RWPE2 (cell line): ENCODE measurements around the gene TMEM47.

Experiments used
- ATAC-seq: fragments of 200-7000 bp; cut with Tn5 transposase; 3 replicates; pipeline ENCODE4 v1.9.1; 2021; ENCODE audit warnings: low read depth
- DNase-seq: peaks from one replicate; pipeline ENCODE4 v3.0.0-alpha.2; 2020; ENCODE audit warnings: low spot score
- H3K27ac ChIP-seq: fragments of 450-650 bp; 2 replicates; pipeline ENCODE4 v1.5.1; 2017; ENCODE audit warnings: mild to moderate bottlenecking; ENCODE audit not compliant: poor library complexity, severe bottlenecking
- H3K27me3 ChIP-seq: fragments of 250-450 bp; sonication (Bioruptor Pico); 2 replicates; pipeline ENCODE4 v1.5.1; 2021; ENCODE audit warnings: mild to moderate bottlenecking, moderate library complexity; ENCODE audit not compliant: insufficient read depth, poor library complexity, severe bottlenecking
- H3K36me3 ChIP-seq: fragments of 250-450 bp; sonication (Bioruptor Pico); 2 replicates; pipeline ENCODE4 v1.5.1; 2020; ENCODE audit warnings: low read depth, mild to moderate bottlenecking, moderate library complexity
- H3K4me1 ChIP-seq: fragments of 250-450 bp; sonication (Bioruptor Pico); 2 replicates; pipeline ENCODE4 v1.5.1; 2021; ENCODE audit warnings: mild to moderate bottlenecking, moderate library complexity; ENCODE audit not compliant: insufficient read depth, poor library complexity, severe bottlenecking
- H3K4me3 ChIP-seq: fragments of 250-450 bp; sonication (Bioruptor Pico); 2 replicates; pipeline ENCODE4 v1.5.1; 2021; ENCODE audit warnings: mild to moderate bottlenecking, moderate library complexity; ENCODE audit not compliant: severe bottlenecking
- H3K9me3 ChIP-seq: fragments of 250-450 bp; sonication (Bioruptor Pico); 2 replicates; pipeline ENCODE4 v1.5.1; 2021; ENCODE audit warnings: mild to moderate bottlenecking, moderate library complexity; ENCODE audit not compliant: severe bottlenecking
- TF ChIP-seq, protein P1 (sequence below): fragments of 450-650 bp; IDR thresholded peaks from one replicate; pipeline ENCODE4 v1.5.1; 2017; ENCODE audit warnings: mild to moderate bottlenecking, moderate library complexity; ENCODE audit not compliant: poor library complexity, severe bottlenecking

TMEM47 gene

DNA sequence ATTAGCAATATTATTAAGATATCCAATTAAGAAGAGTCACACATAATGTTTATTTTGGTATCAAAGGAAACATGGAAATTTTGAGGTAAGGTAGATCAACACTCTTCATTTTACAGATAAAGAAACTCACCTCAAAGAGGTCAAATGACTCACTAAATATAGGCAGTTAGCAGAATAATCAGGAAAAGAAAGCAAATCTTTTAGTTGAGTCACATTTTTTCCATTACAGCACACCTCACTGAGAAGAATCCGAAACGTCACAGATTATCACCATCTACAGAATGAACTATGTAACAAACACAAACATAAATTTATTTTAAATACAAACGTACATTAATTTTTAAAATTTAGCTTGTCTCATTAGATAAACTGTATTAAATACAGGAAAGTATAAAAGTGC, 70.1 kb downstream of the TMEM47 start:
- Histone ChIP-seq H3K4me1 (no peaks in the 10 kb centered on the region), H3K27me3 (no peaks in the 10 kb centered on the region), H3K36me3 (no peaks in the 10 kb centered on the region), H3K27ac (no peak overlapping the region), H3K4me3 (no peak overlapping the region), H3K9me3 (no peaks in the 10 kb centered on the region)
- ATAC-seq (no peak), DNase-seq (no peak)
- TF ChIP-seq, protein P1, sequence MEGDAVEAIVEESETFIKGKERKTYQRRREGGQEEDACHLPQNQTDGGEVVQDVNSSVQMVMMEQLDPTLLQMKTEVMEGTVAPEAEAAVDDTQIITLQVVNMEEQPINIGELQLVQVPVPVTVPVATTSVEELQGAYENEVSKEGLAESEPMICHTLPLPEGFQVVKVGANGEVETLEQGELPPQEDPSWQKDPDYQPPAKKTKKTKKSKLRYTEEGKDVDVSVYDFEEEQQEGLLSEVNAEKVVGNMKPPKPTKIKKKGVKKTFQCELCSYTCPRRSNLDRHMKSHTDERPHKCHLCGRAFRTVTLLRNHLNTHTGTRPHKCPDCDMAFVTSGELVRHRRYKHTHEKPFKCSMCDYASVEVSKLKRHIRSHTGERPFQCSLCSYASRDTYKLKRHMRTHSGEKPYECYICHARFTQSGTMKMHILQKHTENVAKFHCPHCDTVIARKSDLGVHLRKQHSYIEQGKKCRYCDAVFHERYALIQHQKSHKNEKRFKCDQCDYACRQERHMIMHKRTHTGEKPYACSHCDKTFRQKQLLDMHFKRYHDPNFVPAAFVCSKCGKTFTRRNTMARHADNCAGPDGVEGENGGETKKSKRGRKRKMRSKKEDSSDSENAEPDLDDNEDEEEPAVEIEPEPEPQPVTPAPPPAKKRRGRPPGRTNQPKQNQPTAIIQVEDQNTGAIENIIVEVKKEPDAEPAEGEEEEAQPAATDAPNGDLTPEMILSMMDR = no peak

DNA sequence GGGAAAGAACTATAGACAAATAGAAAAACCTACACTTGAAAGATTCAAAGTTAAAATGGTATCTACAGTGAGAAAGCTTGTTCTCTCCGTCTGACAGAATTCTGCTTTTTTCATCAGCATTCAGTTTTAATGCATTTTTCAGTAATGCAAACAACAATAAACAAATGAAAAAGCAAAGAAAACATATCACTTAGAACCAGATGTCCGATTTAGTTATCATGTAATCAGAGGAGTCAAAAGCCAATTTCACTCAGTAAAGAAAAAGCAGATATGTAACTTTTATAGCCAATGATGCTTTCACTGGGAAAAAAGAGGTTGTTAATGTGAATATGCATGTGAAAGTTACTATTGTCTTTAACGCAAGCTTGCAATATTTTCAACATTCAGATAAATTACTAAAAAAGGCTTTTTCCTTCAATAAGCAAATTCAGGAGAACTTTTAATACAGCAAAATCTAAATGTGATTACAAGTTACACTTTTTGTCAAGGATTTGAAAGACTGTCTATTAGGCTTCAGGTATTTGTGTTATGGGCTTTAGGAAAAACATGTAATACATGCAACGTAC, 70.7 kb downstream of the TMEM47 start:
- H3K4me1 ChIP-seq = no peaks in the 10 kb centered on the region
- no peak overlapping the region for H3K4me3 ChIP-seq
- TF ChIP-seq, protein P1 = no peak
- no peaks in the 10 kb centered on the region for H3K27me3 ChIP-seq
- H3K9me3 ChIP-seq = no peaks in the 10 kb centered on the region
- ATAC-seq (no peak), DNase-seq (no peak)
- H3K27ac ChIP-seq = no peak overlapping the region
- no peaks in the 10 kb centered on the region for H3K36me3 ChIP-seq

DNA sequence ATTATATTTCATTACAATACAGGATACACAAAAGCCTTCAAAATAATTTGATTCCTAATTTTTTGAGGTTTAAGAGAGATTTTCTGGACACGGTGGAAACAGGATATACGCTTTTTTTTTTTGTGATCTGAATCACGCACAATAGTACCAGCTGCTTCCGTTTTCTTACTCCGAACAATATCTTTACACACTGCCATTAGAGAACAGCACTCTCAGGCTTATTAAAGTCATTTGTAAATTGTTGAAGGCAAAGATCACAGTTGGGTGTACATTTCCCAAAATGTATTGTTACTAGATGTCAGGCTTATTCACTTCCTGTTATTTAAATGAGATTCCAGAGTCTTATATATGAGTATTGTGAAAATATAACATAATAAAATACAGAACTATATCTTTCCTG, 71.5 kb downstream of the TMEM47 start:
- Histone ChIP-seq H3K4me1 (no peaks in the 10 kb centered on the region), H3K27me3 (no peaks in the 10 kb centered on the region), H3K27ac (no peak overlapping the region), H3K36me3 (no peaks in the 10 kb centered on the region), H3K9me3 (no peaks in the 10 kb centered on the region), H3K4me3 (no peak overlapping the region)
- TF ChIP-seq, protein P1 = no peak
- DNase-seq (no peak), ATAC-seq (no peak)

DNA sequence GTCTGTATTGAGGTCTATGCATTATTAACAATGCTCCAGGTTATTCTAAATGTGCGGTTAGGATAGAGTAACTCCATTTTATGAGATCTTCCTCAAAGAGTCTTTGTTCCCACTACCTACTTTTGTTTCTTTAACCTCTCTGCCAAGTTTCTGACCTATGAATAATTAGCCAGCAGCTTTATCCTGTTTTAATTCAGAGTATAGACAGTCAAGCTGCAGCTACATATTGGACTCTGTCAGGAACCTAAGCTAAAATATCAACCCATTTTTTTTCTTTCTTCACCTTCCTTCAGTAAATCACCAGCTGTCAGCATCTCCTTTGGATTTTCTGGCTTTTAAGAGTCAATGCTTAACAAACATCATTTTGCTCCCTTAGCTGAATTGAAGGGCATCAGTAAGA, 72.3 kb downstream of the TMEM47 start:
- ATAC-seq (no peak), DNase-seq (no peak)
- no peak overlapping the region for H3K4me3 ChIP-seq
- H3K36me3 ChIP-seq = no peaks in the 10 kb centered on the region
- H3K27me3 ChIP-seq = no peaks in the 10 kb centered on the region
- no peak overlapping the region for H3K27ac ChIP-seq
- no peaks in the 10 kb centered on the region for H3K9me3 ChIP-seq
- TF ChIP-seq, protein P1 = no peak
- no peaks in the 10 kb centered on the region for H3K4me1 ChIP-seq

DNA sequence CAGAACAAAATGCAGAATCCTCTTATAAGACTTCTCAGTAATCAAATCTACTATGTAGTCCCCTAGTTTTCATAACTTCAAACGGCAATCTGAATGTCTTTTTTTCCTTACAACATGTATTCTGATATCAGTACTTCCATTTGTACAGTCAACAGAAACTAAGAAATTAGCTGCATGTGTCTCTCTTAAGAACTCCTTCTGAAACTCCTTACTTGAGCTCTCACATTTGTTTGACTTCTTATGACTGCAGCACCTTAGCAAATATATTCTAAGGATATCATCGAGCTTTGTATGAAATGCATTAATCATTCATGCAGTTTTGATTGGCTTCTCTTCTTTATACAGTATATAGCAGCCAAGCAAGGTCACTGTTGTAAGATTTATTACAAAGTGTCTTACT, 77.0 kb downstream of the TMEM47 start:
- DNase-seq (no peak), ATAC-seq (no peak)
- H3K27me3 ChIP-seq = no peaks in the 10 kb centered on the region
- no peaks in the 10 kb centered on the region for H3K4me1 ChIP-seq
- H3K27ac ChIP-seq = no peak overlapping the region
- H3K4me3 ChIP-seq = no peak overlapping the region
- no peaks in the 10 kb centered on the region for H3K36me3 ChIP-seq
- TF ChIP-seq, protein P1 = no peak
- H3K9me3 ChIP-seq = no peaks in the 10 kb centered on the region
